ENCODE data around the gene NDUFB10.

NDUFB10 gene

GRCh38 chr16:1989209-1990100 is 30.1 kb downstream of the NDUFB10 start, which contains the start of gene SYNGR3:
TSS of gene SYNGR3 (plus strand) at chr16:1989970. CDS start at chr16:1990103, 133 bp downstream.
- DNase-seq = no peak

GRCh38 chr16:1990101-1990350 is 30.7 kb downstream of the NDUFB10 start:
- DNase-seq = no peak

GRCh38 chr16:1990351-1991134 is 31.2 kb downstream of the NDUFB10 start:
- no peak for DNase-seq

- peak in 2 of 4 experiments; percentile 20 to 33 for DNase-seq
Observed at GRCh38 chr16:1991135-1991551, 31.8 kb downstream of the NDUFB10 start.

- no peak for DNase-seq
Observed at GRCh38 chr16:1991588-1991947, 32.2 kb downstream of the NDUFB10 start.

- DNase-seq = peak; percentile 96 to 99 (median 97)
Observed at GRCh38 chr16:1991948-1992703, 32.8 kb downstream of the NDUFB10 start.

- DNase-seq = no peak
Observed at GRCh38 chr16:1992704-1993317, 33.5 kb downstream of the NDUFB10 start.

GRCh38 chr16:1993731-1994131 is 34.4 kb downstream of the NDUFB10 start:
- DNase-seq = no peak

GRCh38 chr16:1997494-1998359 is 38.4 kb downstream of the NDUFB10 start:
- DNase-seq = no peak

- no peak for DNase-seq
Observed at GRCh38 chr16:1998360-1998835, 39.1 kb downstream of the NDUFB10 start.

- no peak for DNase-seq
Observed at GRCh38 chr16:1998852-1999801, 39.8 kb downstream of the NDUFB10 start.

- DNase-seq = no peak
Observed at GRCh38 chr16:1999866-2000514, 40.7 kb downstream of the NDUFB10 start.

- DNase-seq = no peak
Observed at GRCh38 chr16:2001035-2001434, 41.7 kb downstream of the NDUFB10 start.

- DNase-seq = no peak
Observed at GRCh38 chr16:2001456-2002355, 42.4 kb downstream of the NDUFB10 start.

- DNase-seq = no peak
Observed at GRCh38 chr16:2002406-2003230, 43.3 kb downstream of the NDUFB10 start.

- no peak for DNase-seq
Observed at GRCh38 chr16:2003231-2003826, 44.0 kb downstream of the NDUFB10 start.

- peak; percentile 59 to 87 (median 74) for DNase-seq
Observed at GRCh38 chr16:2003827-2004641, 44.7 kb downstream of the NDUFB10 start.

Measured in activated naive CD4-positive, alpha-beta T cell (primary cell).